GM21390 (cell line): ENCODE data around the gene ANXA6.

Experiments
- ATAC-seq: cut with Tn5 transposase; IDR thresholded peaks from one replicate; pipeline ENCODE4 v1.9.1; 2021; ENCODE audit not compliant: unreplicated experiment

Gene ANXA6

DNA sequence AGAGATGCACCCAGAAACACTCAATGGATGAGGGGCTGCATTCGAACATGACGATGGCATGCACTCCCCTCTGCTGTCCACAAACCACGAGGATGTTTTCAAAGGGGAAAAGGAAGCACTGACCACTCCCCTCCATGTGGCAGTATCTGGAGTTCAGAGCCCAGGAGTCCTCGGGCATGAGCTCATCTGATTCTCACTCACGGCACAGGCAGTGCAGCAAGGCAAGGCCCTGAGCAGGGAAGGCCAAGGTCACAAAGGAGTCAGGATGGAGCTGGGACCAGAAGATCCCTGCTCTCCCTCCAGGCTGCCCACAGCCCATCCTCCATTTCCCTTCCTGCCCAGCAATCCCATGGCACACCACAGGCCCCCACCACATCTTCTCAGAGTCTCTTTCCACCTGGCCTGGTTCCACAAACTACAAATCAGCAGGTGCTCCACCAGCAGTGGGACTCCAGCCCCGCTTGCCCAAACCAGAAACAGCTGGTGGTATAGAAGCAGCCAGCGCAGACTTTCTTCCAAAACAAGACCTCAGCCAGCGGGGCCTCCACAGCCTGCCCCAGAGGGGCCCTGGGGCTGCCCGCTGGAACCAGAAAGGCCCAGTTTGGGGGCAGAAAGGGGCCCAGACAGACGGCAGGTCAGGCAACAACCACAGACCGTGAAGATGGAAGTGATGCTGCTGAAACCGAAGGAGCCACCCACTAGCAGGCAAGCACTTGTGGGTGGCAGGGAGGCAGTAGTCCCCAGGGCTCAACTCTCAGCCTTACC, 89.0 kb downstream of the ANXA6 start:
- ATAC-seq = peak; percentile 58

DNA sequence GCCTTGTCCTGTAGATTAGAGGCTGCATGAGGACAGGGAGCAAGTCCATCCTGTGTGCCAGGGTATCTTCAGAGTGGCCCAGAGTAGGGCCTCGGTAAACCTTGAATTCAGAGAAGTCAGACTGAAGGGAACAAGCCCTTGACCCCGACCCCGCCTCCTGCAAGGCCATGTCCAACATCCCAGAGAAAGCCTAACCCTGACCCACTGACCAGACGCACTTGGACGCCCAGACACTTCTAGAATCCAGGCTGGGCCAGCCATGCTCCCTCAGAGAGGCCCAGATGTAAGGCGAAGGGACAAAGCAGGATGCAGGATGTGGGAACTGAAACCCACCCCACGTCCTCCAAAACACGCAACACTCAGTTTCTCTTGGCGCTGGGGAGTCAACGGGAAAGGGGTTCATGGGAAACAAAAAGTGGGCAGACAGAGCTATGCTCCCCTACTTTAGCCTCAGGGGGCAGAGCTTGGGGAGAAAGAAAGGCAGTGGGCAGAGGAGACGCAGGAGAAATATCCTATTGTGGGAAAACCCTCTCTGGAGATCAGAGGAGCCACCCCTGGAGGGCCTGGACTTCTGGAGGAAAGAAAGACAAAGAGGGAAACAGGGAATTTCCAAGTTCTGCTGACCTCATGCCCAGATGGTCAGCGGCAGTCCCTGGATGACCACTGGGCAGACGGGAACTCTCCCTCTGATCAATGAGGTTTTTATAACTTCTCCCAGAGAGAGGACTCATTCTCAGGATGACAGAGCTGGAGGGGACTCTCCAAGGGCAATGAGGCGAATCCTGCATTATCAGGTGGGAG, 89.7 kb downstream of the ANXA6 start:
- no peak for ATAC-seq

DNA sequence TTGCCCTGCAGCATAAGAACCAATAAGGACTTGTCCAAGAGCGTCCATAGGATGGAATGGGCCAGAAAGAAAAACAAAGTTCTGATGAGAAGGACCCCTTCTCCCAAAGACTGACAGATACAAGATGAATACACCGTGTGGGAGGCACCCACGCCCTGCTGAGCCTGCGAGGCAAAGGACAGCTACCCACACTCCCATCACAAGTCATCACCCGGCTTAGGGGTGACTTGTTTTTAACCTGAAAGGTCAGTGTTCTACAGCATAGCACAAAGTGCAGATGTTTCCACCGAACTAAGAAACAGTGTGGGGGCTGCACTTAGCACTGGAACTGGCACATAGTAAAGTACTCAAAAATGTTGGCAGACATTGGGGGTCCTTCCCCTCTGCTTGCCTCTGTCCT, 90.7 kb downstream of the ANXA6 start:
- ATAC-seq = no peak

DNA sequence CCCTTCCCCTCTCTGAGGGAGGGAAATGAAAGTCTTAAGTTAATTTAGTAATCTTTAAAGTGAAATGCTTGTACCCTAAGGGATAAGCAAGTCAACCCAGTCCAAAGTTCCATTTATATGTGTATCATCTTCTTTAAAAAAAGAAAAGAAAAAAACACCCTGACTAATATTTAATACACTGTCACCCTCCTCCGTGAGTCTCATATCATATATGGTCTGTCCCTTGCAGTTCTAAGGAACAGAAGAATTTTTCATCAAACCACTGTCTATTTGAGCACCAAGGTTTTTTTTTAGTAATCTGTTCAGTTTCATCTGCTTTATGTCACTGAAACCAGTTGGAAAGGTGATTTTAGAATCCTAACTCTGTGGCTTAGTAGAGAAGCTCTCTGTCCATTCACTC, 92.0 kb downstream of the ANXA6 start:
- no peak for ATAC-seq

DNA sequence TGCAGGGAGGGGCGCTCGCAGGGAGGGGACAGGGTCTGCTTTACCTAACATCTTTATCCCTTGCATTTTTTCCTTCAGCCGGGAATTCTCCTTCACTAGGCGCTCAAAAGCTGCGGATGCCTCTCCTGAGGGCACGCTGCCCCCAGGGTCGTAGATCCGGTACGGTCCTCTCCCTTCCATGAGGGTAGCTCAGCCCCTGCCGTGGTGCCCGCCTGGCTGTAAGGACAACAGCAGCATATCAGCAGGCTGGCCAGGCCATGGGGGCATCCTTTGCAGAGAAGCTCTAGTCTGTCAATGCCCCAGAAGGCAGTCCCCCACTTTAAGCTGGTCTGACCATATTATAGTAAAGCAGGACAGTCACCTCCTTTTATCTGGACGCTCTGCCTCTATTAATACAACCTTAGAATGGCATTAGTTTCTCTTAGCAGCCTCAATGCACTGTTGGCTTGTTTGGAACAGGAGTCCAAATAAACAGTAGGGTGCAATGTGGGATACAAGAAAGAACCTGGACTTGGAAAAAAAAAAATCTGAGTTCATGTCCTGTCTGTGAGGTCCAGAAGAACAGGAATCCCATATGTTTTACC, 92.6 kb downstream of the ANXA6 start:
- no peak for ATAC-seq

DNA sequence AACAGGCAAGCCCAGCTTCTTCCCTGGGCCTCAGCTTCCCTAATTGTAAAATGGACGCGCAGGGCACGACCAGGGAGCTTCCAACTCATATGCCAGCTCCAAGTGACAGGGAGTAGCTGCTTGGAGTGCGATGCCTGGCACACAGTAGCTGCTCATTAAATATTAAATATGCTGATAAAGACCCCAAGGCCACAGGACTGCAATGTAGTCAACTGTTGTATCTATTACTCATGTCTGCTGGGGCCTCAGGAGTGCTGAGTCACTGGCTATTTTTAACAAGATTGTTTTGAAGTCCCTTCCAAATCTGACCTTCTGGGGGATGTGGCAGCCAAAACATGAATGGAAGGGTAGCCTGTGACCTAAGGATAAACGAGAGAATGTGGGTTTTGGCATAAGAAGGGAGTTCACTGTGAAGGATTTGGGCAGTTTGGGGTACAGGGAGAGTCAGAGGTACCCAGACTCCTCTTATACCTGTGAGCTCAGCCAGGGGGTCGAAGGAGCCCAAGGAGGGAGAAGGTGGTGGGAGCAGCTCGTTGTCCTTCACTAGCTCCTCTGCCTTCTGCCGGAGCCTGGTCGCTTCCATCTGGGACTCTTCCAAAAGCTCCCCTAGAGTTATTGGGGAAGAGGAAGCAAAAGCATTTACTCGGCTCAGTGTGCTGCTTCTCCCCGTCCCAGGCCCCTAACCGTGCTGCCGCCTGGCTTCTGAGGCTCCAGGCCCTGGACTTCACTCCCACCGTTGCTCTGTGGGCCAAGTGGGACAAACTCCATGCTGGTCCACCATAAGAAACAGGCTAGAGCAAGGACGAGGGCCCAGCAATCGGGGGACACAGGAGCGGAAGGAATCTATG, 94.2 kb downstream of the ANXA6 start:
- no peak for ATAC-seq

DNA sequence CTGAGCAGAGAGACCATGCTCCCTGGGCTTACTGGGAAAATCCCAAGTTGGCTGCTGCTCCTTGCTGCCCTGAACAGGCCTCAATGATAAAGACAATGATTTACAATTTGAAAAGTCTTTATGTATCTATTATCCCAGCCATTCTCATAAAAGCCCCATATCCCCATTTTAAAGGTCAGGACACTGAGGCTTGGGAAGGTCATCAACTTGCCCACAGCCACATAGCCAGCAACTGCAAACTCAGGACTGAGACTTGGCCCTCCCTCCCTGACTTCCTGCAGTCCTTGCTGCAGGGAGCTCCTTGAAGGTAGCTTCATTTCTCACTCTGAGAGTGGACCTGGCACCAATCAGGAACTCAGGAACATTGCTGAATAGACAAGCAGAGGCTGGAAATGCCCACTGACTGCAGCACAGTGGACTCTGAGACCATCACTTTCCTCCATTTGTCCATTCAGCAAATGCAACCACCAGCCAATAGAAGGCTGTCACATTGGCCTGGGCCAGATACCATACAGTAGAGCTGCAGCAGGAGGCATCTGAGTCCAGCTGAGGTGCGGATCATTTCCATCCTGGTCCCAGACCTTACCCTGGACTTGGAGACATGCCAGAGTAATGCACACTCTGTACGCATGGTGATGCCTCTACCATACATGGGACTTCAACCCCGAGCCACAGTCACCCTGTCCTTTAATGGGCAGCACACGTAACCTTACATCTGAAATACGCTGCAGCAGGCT, 95.0 kb downstream of the ANXA6 start:
- no peak for ATAC-seq

DNA sequence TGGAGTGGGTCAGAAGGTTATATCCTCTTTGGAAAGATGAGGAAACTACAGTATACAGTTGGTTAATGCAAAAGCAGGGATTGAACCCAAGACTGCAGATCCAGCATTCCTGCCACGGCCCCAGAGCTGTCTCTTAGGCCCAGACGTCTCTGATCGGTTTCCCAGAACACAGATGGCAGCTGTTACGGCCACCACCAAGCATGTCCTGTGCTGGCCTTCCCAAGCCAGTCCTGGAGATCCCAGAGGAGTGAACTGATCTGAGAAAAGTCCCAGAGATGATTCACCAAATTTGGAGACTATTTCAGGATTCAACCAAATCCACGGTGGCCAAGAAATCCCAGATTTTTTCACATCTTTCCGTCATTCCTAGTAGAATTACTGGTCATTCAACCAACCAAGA, 96.8 kb downstream of the ANXA6 start:
- ATAC-seq = no peak

DNA sequence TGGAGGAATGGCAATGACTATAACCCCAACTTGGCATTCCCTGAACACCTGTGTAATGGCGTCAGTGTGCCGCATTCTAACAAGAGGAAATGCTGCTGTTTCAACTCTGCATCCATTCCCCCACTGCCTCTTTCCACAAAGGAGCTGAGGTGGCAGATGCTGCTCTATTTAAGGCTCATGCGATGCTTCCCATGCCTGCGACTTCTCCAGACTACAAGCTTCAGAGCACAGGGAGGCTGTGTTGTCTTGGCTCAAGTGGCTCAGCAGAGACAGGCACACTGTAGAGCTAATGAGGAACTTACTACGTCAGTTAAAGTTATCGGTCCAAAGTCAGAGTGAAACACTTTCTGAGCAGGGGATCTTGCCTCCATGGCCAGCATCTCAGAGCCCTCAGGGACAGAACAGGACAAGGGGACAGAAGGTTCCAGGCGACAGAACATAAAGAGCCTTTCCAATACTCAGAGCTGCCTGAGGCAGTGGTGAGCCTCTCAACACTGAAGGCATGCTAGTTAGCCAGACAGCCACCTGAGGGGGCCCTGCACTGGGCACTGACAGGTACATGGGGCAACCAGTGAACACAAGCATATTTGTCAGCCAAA, 98.6 kb downstream of the ANXA6 start:
- no peak for ATAC-seq

DNA sequence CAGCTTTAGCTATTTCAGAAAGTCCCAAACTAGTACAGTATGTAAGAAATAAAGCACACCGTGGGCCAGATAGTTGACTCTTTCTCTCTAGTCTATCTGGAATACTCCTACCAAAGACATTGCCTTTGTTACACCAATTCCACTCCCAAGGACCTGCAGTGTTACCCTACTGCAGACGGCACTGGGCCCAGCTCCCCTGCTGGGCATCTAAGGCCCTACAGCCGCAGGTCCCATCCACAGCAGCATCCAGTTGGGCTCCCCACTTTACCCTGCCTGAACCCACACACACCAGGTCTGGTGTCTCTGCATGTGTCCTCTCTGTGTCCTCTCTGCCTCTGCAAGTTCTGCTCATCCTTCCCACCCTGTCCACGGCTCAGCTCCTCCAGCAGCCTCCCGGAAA, 99.3 kb downstream of the ANXA6 start:
- no peak for ATAC-seq

DNA sequence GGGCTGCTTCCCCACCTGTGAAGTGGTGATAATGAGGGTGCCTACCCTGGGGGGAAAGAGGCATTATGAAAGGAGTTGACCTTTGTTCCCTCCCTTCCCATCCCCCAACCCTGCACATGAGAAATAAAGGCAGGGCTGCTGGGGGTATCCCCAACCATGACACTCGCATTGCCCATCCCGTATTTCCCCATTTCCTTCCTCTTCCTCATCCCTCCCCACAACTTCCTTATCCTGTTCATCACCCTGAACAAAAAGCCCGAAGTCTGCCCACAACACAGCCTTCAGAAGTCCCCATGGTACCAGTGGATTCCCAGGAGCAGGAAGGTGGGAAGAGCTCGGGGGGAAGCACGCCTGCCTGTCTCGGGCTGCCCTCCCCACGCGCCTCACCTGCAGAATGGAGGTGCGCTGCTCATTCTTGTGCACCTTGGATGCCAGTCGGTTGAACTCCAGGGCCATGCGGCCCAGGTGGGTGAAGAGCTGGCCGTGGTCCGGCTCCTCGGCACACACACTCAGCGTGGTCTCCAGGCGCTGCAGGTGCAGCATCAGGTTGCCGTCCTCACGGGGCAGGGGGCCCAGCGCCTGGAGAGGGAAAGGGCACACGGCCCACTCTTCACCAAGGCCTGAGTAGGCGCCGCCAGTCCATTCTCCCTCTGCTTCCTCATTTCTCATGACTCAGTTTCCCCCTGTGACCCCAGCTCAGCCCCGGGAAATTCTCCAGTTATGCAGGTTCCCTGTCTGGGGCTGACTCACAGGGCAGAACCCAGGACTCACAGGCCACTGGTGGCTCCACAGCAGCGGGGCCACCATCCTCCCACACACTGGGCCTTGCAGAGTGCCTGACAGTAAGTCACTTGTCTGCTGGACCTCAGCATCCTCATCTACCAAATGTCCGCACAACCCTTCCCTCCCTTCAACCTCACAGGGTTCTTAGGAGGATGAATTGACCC, 100.9 kb downstream of the ANXA6 start:
- ATAC-seq = no peak

DNA sequence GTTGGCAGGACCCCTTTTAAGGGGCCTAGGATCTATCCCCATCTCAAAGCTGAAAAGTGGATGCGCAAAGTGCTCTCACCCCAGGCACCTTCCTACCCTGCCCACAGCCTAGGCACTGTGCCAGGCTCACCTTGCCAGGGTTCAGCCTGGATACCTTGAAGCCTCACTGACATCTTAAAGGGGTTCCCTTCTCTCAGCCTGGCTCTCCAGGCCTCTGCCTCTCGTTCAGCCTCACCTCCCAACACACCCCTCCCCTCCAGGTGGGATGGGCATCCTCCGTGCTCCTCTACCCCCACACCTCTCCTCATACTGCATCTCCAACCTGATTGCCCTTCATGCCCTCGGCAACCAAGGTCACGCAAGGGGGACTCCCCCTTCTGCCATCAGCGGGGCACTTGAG, 102.2 kb downstream of the ANXA6 start:
- ATAC-seq = no peak

DNA sequence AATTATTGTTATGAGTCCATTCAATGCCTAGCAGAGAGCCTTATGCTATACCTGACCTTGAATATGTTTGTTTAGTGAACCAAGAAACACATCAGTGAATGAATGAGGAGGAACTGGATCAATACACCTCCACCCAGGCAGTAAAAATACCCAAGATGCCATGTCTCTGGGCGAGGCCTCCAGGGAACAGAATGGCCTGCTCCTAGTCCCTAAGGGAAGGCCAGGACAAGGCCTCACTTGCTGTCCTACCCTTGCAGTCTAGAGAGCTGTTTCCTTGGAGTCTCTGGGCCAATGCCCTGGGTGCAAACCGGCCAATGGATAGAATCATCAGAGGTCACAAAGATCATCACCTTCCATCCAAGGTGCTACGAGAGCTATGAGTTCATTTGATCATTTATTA, 102.9 kb downstream of the ANXA6 start:
- no peak for ATAC-seq

DNA sequence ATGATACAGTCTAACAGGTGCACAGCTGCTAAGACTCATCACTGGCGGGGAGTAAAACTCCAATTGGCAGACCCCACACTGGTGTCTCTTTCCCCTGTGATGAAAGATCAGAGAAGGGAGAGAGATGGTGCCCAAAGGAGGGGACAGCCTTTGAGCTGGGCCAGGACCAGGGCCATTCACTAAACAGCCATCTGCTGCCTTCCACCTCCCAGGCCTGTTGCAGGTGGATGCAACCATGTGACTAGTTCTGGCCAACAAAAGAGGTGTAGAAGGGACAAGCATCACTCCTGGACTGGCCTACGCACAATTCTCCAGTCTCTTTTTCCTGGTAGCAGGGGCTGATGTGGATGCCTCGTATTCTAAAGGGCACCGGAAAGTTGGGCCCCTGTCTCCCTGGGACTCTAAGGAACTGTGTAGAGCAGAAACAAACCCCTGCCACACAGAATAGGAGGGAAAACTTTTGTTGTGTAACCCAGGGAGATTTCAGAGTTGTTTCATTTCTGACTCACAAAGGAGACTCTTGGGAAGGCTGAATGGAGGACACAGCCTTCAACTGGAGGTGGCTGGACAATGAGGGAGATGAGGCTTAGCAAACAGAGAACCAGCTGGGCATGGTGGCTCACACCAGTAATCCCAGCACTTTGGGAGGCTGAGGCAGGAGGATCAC, 103.7 kb downstream of the ANXA6 start:
- no peak for ATAC-seq

DNA sequence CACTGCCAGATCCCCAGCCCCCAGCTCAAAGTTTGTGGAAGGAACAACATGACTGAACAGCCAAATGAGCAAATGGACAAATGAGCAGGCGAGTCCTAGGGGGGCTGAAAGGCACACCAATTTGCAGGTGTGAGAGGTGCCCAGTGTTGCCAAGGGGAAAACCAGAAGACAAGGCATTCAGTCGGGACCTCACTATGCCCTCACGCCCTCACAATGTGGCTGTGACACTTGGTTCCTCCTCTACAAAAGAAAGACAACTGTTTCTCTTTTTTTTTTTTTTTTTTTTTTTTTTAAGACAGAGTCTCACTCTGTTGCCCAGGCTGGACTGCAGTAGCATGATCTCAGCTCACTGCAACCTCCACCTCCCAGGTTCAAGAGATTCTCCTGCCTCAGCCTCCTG, 104.7 kb downstream of the ANXA6 start:
- no peak for ATAC-seq

DNA sequence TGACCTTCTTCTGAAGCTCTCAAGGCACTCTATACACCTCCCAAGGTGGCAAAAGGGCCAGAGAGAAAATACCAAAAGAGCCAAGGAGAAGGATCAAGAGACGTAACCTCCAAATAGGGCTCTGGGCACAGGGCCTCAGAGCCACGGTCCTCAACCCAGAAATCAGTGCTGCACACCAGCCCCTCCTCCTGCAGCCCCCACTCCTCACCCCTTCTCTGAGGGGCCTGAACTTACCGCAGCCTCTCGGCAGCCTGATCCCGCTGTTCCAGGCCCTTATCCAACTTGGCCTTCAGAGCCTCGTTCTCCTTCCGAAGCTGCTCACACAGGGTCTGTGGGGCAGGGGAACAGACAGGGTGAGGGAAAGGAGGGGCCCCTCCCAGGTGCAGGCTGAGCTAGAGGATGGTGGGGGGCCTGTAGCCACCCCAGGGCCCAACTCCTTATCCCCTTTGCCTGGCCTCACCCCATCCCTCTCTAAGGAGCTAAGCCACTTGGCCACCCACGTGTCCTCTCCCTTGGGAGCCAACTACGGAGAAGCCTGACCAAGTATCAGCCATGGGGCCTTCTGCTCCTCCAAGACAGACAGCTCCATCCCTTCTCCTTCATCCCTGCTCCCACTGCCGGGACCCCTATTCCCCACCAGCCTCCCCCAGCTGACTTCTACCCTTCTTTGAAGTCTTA, 105.5 kb downstream of the ANXA6 start:
- no peak for ATAC-seq

DNA sequence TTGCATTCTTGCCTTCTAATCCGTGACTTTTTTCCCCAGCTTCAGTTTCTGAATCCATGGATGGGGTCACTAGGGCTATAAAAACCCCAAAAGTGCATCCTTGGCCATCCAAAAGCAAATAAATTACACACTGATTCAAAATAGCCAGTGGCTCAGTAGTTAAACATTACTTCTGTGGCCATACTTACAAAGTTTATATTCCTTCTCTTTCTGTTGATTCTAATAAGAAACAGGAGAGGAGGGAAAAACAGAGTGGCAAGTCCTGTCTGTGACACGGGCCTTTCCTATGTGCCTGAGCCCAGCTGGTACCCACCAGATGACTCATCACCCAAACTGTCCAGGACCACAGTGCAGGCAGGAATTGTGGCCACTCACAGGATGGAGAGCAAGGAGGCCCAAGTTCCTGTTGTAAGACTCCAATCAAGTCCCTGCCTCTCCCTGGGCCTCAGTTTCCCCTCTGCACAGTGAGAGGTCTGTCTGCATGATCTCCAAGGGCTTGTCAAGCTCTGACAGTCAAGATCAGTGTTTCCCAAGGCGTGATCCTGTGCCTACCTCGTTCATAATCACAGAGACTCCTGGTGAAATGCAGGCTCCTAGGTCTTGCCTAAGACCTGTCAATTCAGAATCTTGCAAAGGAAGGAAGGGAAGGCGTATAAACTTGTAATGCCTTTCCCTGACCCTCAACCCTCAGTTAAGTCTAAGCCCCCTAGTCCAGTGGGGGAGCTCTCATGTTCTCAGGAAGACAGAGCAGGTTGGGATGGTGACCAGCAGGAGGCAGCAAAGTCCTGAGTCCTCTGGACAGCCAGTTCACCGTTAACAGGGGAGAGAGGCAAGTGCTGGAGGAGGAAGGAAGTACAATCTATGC, 106.3 kb downstream of the ANXA6 start:
- ATAC-seq = peak; percentile 64
